Measurements from ENCODE around the gene ALDH3B1.

Gene ALDH3B1

GRCh38 chr11:68032997-68033707 is 23.0 kb downstream of the ALDH3B1 start:
- no peak for DNase-seq

DNA sequence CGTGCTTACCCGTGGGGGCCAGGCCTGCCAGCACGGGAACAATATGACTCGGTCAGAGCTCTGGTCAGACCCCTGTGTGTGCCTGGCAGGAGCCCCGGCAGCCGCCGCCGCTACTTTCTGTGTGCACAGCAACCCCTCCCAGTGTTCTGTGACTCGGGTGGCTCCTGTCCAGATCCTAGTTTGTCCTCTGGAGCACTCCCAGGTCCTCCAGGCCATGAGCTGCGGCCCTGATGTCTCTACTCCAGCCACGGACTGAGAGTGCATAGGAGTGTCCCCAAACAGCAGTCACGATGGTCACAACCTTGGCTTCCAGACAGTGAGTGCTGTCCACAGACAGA is 23.6 kb downstream of the ALDH3B1 start:
- peak in 1 of 14 donors; percentile 15 for DNase-seq

DNA sequence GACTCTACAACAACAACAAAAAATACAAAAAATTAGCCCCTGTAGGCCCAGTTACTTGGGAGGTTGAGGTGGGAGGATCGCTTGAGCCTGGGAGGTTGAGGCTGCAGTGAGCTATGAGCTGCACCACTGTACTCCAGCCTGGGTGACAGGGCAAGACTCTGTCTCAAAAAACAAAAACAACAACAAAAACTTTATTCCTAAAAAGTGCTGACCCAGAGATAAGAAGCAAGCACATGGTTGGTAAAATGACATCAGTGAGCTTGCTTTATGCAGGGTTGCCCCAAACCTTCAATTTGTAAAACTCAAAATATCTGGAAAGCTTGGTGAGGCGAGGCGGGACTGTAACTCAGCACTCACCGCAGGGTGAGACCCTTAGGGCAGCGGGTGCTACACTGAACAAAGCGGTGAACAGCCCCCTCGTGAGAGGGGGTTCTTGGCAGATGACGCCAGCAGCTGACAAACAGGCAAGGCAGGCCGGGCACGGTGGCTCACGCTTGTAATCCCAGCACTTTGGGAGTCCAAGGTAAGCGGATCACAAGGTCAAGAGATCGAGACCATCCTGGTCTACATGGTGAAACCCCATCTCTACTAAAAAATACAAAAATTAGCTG is 25.2 kb downstream of the ALDH3B1 start:
- DNase-seq = no peak

GRCh38 chr11:68036141-68036716 is 26.1 kb downstream of the ALDH3B1 start:
- DNase-seq = no peak

DNA sequence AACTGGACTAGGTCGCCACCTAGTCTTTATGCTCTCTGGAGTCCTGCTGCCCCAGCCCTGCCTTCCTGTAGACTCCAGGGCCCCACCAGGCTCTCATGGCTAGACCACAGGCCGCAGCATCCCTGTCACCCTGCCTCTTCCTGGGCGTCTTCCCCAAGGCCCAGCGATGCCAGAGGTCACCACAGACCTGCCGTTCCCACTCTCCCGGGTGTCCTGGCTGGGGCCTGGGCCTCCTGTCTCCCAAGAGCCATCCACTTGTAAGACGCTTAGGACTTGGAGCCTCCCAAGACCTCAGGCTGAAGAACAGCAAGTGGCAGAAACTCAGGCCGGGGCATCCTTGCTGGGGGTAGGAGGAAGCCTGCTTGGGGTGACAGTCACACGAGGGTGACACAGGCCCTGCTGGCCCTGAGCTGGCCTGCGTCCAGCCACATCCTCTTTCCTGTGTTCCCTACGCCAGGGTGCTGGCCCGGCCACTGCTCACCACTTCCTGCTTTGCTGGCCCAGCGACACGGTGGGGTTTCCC is 26.7 kb downstream of the ALDH3B1 start:
- DNase-seq = peak in 6 of 14 donors; percentile 16 to 54 (median 26)

DNA sequence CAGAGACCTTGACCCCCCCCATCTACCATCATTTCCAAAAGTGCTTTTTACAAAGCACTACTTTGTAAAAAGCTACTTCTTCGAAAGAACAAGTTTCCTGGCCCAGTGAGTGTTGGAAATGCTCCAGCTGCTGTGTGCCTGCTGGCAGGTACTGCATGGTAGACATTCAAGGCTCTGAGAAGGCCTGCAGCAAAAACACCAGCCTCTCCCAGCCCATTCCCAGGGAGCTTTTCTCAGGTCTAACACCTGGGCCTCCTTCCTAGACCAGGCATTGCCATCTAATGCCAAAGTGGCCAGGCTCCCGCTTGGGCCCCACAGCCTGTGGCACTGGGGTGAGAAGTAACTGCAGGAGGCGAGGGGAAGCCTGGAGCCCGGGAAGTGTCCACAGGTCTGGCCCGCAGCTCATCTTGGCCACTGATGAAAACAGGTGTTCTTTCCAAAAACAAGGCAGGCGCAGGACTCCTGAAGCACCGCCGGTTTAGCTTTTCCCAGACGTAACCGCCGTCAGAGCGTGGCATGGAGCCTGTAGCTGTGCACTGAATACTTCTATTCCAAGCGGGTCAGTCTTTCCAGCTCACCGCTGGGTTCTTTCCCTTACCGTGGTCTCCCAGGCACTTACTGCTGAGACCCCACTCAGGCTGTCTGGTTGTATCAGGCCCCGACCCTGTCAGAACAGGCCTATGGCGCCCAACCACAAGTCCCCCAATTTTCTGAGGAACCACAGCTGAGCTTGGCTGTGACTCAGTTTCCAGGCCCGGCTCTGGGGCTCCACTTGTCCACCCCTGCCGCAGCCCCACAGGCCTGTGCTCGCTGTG is 27.5 kb downstream of the ALDH3B1 start:
- DNase-seq = peak in 1 of 14 donors; percentile 29

DNA sequence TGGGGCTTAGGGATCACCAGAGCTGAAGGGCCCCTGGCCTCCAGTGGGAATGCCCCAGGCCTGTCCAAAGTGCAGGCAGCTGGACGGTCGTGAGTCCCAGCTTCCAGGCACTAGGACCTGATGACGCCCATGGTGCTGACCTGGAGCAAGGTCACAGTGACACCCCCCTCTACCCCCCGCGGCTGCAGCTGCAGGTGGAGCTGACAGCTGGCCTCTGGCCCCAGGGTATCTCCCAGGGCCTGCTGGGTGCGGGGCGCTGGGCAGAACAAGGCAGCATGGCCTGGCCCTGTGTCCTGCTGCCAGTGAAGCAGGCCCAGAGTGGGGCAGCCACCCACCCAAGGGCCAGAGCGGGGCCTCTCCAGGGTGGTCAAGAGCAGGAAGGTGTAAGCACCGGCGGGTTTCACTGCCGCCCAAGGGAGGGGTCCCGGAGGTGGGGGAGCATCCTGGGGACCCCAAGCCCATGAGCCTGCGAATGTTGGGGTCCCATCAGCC is 28.1 kb downstream of the ALDH3B1 start:
- DNase-seq = no peak

- peak in 6 of 14 donors; percentile 11 to 62 (median 45) for DNase-seq
Observed at GRCh38 chr11:68038718-68039525, 28.8 kb downstream of the ALDH3B1 start, which contains the start of gene TCIRG1. TSS of gene TCIRG1 (plus strand) at chr11:68039025. CDS start at chr11:68041272, 2,247 bp downstream.

DNA sequence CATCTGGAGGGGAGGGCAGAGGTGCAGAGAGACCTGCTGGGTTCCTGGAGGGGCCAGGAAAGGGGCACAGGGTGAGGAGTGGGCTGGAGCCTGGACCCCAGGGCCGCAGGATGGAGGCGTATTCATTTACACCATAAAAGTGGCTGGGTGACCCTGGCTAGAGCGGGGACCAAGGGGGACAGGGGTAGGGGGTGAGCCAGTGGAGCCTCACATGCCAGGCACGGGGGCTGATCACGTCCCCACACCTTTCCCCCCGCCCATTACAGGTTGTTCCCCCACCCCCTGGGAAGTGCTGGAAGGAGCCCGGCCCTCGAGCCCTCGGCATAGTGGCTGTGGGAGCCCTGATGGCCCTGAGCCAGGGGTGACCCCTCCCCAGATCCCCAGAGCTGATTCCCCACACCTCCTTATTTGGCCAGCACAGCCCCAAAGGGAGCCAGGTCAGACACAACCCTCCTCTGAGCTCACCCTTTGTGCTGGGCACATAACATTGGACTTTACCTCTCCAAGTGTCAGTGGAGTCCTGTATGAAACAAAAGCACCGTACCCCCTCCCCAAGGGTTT is 29.5 kb downstream of the ALDH3B1 start:
- DNase-seq = no peak

DNA sequence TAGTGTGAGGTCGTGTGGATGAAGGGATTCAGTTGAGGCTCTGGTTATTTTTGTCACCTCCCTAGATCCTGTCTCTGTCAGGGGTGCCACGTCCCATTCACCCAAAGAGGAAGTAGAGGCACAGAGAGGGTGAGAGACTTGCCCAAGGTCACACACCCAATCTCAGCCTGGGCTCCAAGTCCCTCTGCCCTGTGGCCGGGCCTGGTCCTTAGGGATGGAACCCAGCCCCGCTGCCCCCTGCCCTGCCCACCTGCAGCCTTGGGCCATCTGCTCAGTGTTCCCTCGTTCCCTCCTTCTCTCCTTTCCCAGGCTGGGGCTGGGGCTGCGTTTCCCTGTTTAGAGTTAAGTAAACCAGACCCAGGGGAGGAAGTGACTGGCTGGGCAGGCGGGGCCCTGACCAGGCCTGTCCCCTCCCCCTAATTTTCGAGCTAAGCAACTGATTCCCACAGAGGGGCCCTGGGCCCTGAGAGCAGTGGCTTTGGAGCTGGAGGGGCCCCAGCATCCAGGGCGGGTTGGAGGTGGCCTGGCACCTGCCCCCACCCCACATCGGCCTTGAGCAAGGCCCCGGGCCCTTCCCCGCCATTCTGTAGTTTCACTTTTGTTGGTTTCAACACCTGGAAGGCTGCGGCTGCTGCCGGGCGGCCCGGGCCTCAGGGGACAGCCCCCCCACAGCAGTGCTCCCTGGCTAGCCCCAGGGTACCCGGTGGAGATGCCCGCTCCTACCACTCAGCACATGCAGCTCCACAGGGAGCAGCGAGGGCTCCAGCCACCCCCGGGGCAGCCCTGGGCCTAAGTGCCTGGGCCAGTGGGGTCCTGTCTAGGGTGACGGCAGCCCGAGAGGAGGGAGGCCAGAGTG is 30.2 kb downstream of the ALDH3B1 start:
- DNase-seq = peak in 4 of 14 donors; percentile 12 to 38 (median 27)

DNA sequence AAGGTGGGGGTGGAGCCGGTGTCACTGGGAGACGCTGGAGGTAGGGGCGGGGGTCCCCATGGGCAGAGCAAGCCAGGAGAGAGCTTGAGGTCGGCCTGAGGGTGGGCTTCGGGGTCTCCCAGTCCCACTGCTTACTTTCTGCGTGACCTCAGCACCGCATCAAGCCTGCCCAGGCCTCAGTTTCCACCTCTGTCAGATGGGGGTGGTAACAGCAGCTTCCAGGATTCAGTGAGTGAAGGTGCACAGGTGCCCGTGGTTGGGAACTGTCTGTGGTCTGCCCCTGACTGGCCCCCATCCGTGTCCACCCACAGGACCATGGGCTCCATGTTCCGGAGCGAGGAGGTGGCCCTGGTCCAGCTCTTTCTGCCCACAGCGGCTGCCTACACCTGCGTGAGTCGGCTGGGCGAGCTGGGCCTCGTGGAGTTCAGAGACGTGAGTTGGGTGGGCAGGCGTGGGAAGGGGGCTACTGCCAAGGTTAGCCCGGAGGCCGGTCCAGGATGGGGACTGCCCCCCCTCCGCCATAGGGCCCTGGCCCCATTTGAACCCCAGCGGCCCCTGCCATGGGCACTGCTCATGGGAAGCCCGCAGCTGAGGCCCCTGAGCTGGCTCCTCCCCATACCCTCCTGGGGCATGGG is 30.9 kb downstream of the ALDH3B1 start:
- DNase-seq = no peak

- no peak for DNase-seq
Observed at GRCh38 chr11:68041617-68042218, 31.6 kb downstream of the ALDH3B1 start.

- no peak for DNase-seq
Observed at GRCh38 chr11:68042219-68043028, 32.3 kb downstream of the ALDH3B1 start.

- DNase-seq = no peak
Observed at GRCh38 chr11:68043029-68043348, 32.9 kb downstream of the ALDH3B1 start.

- DNase-seq = no peak
Observed at GRCh38 chr11:68043349-68044144, 33.4 kb downstream of the ALDH3B1 start.

GRCh38 chr11:68044145-68044813 is 34.2 kb downstream of the ALDH3B1 start:
- no peak for DNase-seq

DNA sequence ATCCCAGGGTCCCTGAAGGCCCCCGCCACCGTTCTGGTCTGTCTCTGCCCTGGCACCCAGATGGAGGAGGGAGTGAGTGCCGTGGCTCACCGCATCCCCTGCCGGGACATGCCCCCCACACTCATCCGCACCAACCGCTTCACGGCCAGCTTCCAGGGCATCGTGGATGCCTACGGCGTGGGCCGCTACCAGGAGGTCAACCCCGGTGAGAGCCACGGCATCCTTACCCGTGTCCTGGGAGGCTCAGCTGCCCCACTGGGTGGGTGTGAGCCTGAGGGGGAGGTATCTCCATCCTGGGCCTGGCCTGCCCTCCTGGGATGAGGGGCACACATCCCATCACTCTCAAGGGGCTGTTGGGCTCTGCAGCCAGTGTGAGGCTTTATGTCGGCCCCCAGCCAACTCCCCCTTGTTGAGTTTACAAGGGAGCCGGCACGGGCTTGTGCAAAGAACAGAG is 34.8 kb downstream of the ALDH3B1 start:
- DNase-seq = no peak
